Stimulated activated CD4-positive, alpha-beta T cell treated with anti-CD3 and anti-CD28 coated beads, TNF-alpha, amount 100 ng/mL, for 48 hours (primary cell): ENCODE data around the gene NANP.
"Not testable (repeated sequence)": the region's sequence is repeated elsewhere in the genome, so short reads cannot be mapped to it uniquely, and the experiment has no call there.

Experiments used
- DNase-seq, 3 donors: peaks; one replicate each; pipeline ENCODE4 v3.0.0-alpha.2; 2020; ENCODE audit warnings: low read depth in 3 of 3

Gene NANP

DNA sequence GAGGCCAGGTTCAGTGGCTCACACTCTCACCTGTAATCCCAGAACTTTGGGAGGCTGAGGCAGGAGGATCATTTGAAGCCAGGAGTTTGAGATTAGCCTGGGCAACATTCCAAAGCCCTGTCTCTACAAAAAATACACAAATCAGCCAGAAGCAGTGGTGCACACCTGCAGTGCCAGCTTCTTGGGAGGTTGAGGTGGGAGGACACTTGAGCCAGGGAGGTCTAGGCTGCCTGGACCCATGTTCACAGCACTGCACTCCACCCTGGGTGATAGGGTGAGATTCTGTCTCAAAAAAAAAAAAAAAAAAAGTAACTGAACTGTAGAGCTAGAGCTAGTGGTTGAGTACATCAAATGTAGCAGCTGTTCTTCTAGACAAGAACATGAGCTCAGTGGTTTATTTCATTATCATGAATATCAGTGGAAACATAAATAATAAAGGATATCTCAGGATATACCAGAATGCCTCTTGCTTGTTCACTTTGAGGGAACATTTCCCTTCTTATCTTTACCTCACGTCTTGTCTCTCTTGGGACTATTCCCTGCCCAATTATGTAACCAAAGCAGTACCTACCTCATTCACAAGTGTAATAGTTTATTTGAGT lies 17.6 kb downstream of the NANP start:
- DNase-seq, result no peak

GRCh38 chr20:25605148-25605547 lies 18.7 kb downstream of the NANP start:
- DNase-seq, result no peak

GRCh38 chr20:25604611-25605010 lies 19.2 kb downstream of the NANP start:
- DNase-seq, result no peak

DNA sequence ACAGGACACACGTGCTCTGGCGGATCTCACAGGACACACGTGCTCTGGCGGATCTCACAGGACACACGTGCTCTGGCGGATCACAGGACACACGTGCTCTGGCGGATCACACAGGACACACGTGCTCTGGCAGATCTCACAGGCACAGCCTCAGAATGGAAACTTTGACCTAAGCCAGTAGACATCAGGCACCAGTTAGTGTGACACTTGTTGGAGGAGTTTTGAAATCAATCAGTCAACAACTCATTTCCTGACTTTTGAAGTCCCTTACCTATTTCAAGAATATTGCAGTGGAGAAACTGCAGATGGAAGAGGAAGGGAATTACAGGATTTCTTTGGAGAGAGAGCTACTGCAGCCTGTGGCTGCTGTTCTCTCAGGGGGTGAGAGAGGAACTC lies 20.9 kb downstream of the NANP start:
- not testable (repeated sequence) for DNase-seq

GRCh38 chr20:25602191-25602913 lies 21.5 kb downstream of the NANP start:
- DNase-seq, result not testable (repeated sequence)

GRCh38 chr20:25601659-25602058 lies 22.2 kb downstream of the NANP start:
- DNase-seq, result no peak

DNA sequence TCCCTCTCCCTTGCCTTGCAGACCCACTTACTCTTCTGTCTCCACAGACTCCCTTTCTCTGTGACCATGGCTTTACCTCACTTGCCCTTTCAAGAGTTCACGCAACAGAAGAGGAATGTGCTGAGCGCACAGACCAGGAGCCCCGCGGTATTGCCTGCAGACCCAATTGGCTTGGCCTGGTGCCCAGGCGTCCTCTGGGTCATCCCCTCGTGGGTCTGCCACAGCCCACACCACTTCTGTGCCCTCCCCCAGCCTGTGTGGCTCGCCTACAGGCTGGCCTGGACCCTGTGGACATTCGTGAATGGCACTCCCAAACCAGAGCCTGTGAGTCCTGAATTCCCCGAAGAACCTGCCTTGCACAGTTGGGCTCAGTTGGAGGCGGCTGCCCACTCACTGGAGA lies 23.2 kb downstream of the NANP start:
- DNase-seq, result no peak

DNA sequence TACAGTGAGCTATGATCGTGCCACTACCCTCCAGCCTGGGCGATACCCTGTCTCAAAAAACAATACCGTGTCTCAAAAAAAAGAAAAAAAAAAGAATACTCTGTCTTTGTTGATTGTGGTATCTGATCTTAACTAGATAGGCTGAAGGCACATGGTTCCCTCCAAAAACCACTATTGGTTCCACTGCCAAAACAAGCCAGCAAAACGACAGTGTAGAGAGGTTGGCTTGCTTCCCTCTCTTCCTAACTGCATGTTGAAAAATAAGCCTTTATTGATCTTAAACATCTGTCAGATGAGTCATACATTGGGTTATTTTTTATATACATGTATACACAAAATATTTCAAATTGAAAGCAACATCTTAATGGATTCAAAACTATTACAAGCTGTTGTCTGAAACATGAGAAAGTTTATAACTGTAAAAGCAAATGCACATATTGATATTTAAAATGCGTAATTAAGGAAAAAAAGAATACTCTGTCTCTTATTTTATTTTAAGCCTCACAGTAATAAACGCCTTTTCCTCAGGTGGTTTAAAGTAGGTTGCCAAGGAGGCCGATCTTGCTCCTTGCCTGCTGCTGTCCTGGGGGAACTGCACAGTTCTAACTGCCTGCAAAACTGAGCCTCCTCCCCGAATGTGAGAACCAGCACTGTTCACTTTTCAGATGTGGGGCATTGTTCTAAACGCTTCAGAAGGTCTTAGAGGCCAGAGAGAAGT lies 31.5 kb downstream of the NANP start:
- no peak for DNase-seq

GRCh38 chr20:25590778-25591177 lies 33.0 kb downstream of the NANP start:
- DNase-seq, result not testable (repeated sequence)

DNA sequence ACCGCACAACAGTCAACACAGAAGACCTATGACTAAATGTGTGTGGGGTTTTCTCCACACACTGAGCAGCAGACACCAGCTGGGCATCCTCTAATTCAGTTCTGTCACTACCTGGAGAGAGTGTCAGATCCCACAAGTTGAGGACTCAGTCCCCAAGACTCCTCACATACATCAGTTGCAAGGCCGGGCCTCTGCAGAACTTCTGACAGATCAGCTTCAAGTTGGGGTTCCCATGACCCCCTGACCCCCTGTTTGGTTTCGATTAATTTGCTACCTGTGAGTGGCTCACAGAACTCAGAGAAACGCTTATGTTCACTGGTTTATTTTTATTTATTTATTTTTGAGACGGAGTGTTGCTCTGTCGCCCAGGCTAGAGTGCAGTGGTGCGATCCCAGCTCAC lies 35.3 kb downstream of the NANP start:
- DNase-seq, result no peak

GRCh38 chr20:25587536-25587935 lies 36.3 kb downstream of the NANP start:
- no peak for DNase-seq

DNA sequence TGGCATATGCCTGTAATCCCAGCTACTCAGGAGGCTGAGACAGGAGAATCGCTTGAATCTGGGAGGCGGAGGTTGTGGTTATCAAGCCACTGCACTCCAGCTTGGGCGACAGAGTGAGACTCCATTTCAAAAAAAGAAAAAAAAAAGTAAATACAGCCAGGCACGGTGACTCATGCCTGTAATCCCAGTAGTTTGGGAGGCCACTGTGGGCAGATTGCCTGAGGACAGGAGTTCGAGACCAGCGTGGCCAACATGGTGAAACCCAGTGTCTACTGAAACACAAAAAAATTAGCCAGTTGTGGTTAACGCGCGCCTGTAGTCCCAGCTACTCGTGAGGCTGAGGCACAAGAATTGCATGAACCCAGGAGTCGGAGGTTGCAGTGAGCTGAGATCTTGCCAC lies 36.9 kb downstream of the NANP start:
- no peak for DNase-seq

DNA sequence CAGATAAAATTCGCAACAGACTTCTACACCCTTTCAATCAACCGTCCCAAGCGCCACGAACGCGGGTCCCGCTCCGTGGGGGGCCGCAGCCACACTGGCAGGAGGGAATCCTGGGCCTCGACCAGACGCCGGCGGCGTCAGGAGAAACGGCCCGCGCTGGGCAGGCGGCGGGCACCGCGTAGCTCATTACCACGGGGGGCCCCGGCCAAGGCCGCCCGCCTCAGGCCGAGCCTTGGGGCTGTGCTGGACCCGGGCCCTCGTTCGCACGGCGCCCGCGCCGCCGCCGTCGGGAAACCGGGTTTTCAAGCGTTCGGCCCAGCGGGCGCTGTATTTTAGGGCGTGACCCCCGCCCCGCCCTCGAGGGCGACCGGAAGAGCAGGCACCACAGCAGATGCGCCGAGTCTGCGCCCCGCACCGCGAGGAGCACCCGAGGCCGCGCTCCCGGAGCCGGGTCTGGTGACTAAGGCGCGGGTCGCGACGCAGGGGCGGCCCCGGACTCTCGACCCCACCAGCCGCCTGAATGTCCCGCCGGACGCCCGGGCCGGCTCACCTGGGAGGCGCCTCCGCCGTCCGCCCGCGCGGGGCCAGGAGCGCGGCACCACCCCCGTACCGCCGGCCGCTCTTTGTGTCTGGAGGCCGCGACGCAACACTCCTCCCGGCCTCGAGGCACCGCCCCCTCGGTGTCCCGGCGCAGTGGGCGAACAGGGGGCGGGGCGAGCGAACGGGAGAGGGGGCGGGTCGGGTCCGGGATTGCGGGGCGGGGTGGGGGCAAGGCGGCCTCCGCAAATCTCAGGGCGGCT lies 38.7 kb downstream of the NANP start, which contains the start of gene NINL:
NINL (minus strand) TSS at position 627 of the 800 bp plus-strand sequence. CDS start 58,944 bp downstream, outside the sequence.
- DNase-seq, result peak in 2 of 3 donors; percentile 17 to 27

DNA sequence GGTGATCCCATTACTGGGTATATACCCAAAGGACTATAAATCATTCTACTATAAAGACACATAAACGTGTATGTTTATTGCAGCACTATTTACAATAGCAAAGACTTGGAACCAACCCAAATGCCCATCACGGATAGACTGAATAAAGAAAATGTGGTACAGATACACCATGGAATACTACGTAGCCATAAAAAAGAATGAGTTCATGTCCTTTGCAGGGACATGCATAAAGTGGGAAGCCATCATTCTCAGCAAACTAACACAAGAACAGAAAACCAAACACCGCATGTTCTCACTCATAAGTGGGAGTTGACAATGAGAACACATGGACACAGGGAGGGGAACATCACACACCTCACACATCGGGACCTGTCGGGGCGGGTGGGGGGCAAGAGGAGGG lies 40.2 kb downstream of the NANP start:
- not testable (repeated sequence) for DNase-seq

- DNase-seq, result no peak
Observed at GRCh38 chr20:25580711-25581110, 43.1 kb downstream of the NANP start.

GRCh38 chr20:25579081-25579770 lies 44.6 kb downstream of the NANP start:
- DNase-seq, result no peak

DNA sequence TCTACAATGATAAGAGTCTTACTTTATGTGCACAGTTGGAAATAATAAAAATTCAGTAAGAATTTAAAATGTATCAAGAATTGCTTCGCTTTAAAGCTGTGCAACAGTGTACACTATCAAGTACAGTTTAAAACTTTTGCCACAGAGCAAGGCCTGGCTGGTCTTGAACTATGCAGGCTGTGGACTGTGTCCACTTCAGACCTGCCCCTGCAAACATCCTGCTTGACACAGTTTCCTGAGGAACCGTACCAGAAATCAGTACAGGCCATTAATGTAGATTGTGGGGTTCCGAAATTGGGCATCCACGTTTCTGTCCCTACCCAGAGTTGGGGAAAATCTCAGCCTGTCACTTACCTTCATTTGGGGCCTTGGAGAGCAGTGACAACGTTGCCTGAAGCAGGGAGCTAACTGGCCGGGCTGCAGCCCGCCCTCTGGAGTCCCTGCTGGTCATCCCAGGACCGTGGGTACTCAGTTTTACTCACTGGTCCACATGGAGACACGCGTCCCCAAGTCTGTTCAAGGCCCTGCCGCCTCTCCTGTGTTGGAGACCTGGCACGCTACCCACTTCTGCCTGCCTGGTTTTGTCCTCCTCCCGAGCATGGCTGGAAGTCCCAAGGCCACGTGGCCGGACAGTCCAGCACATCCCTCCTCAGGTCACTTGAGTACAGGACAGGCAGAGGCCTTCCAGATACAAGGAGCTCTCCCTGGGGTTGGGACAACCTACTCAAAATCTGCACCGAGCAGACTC lies 46.9 kb downstream of the NANP start:
- DNase-seq, result no peak

DNA sequence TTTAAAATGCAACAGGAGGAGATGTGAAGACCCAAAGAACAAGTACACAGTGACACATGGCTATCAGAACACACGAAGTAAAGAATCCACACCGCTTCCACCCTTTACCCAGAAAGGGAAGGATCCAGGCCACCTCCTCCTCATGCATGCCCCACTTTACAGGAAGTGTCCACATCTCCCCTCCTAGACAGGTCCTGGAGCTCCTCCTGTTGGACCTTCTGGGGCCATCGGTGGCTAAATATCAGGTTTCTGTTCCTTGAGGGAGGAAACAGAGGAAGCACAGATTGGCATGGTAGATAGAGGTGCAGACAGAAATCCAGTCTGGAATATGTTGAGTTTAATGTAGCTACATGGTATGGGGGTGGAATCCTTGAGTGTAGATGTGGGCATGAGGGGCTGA lies 49.4 kb downstream of the NANP start:
- DNase-seq, result no peak

GRCh38 chr20:25573288-25574251 lies 50.2 kb downstream of the NANP start:
- DNase-seq, result no peak

DNA sequence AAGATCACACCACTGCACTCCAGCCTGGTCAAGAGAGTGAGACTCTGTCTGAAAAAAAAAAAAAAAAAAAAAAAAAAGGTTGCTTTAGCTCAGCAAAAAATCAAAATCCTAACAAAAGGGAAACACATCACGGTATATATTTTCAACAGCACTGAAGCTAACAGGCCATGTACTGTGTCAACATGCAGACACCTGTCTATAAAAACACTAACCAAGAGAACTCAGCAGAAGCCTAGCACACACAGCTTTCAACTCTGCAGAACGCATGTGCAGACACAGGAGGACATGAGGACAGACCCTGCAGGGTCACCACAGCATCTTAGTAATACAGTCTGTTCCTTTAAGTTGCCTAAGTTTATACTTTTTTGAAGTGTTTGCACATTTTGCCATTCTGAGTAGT lies 52.0 kb downstream of the NANP start:
- DNase-seq, result no peak
